SHP77 treated with DMSO at 0.1 percent for 48 hours (cell line): ENCODE data around the gene CDC45.

Experiments used
- DNase-seq: peaks from one replicate; lab custom pipeline; 2025; lab: John Stamatoyannopoulos, UW

CDC45 gene

GRCh38 chr22:19559956-19560355 is 80.2 kb downstream of the CDC45 start:
- DNase-seq: no peak

GRCh38 chr22:19565382-19566278 is 85.9 kb downstream of the CDC45 start:
- DNase-seq: no peak

- DNase-seq: no peak
Measured at GRCh38 chr22:19566279-19567156, 86.8 kb downstream of the CDC45 start.

GRCh38 chr22:19567157-19568009 is 87.7 kb downstream of the CDC45 start:
- DNase-seq: no peak

GRCh38 chr22:19568337-19569275 is 88.9 kb downstream of the CDC45 start:
- peak; percentile 61 for DNase-seq

GRCh38 chr22:19569276-19569640 is 89.5 kb downstream of the CDC45 start:
- no peak for DNase-seq

GRCh38 chr22:19569976-19570375 is 90.3 kb downstream of the CDC45 start:
- no peak for DNase-seq
